SK-MEL-5 (cell line): ENCODE measurements around the gene FAF1. TPM values are rescaled to one million over a fixed set of nuclear protein-coding genes. Genes with fewer than 3 reads are reported as not detected.

Experiments used
- DNase-seq: peaks from one replicate; pipeline ENCODE4 v3.0.0-alpha.2; 2016; ENCODE audit warnings: low read depth, low spot score
- in situ Hi-C: cut with HindIII; loops from 2 replicates; pipeline ENCODE4 v1.10.0; 2016; ENCODE audit warnings: low sequenced_read_pairs, high pct_unique_total_duplicates, low pct_unique_long_range_greater_than_20kb
- total RNA-seq: library from RNA; depleted of rRNA; stranded (reverse); fragments of >200 nt; shearing (Covaris generic); gene quantifications from 2 replicates; pipeline ENCODE4 v1.2.3, GENCODE V29; 2014

FAF1 gene
- total RNA-seq, 1 experiment from 2014 or later = 73.3 TPM

GRCh38 chr1:50665413-50665812 lies 294.7 kb downstream of the FAF1 start:
- in situ Hi-C loops = no loop called here
- no peak for DNase-seq

- in situ Hi-C loops = no loop called here
- no peak for DNase-seq
Measured at GRCh38 chr1:50661626-50662025, 298.4 kb downstream of the FAF1 start.

GRCh38 chr1:50659107-50659662 lies 300.9 kb downstream of the FAF1 start:
- in situ Hi-C loops = no loop called here

GRCh38 chr1:50658459-50659076 lies 301.5 kb downstream of the FAF1 start:
- in situ Hi-C loops = no loop called here
- no peak for DNase-seq

More at GRCh38 chr1:50659107-50659662, 300.9 kb downstream of the FAF1 start:
- DNase-seq = no peak

- DNase-seq = no peak
- in situ Hi-C loops = no loop called here
Measured at GRCh38 chr1:50656931-50657330, 303.1 kb downstream of the FAF1 start.

- DNase-seq = no peak
- in situ Hi-C loops = no loop called here
Measured at GRCh38 chr1:50651476-50652263, 308.4 kb downstream of the FAF1 start.

- in situ Hi-C loops = no loop called here
- DNase-seq = no peak
Measured at GRCh38 chr1:50646526-50646925, 313.5 kb downstream of the FAF1 start.

GRCh38 chr1:50645139-50645538 lies 314.9 kb downstream of the FAF1 start:
- in situ Hi-C loops = no loop called here
- DNase-seq = no peak

- peak; percentile 44 for DNase-seq
- in situ Hi-C loops = no loop called here
Measured at GRCh38 chr1:50644447-50645105, 315.5 kb downstream of the FAF1 start.

GRCh38 chr1:50637460-50637859 lies 322.6 kb downstream of the FAF1 start:
- in situ Hi-C loops = no loop called here
- DNase-seq = no peak

- in situ Hi-C loops = no loop called here
- DNase-seq = no peak
Measured at GRCh38 chr1:50634251-50634650, 325.8 kb downstream of the FAF1 start.

GRCh38 chr1:50633465-50633864 lies 326.6 kb downstream of the FAF1 start:
- DNase-seq = peak; percentile 37
- in situ Hi-C loops = no loop called here

GRCh38 chr1:50631161-50631560 lies 328.9 kb downstream of the FAF1 start:
- in situ Hi-C loops = no loop called here
- DNase-seq = no peak

- in situ Hi-C loops = no loop called here
Measured at GRCh38 chr1:50622259-50622658, 337.8 kb downstream of the FAF1 start.

GRCh38 chr1:50620680-50621329 lies 339.3 kb downstream of the FAF1 start:
- DNase-seq = peak; percentile 15
- in situ Hi-C loops = no loop called here

More at GRCh38 chr1:50622259-50622658, 337.8 kb downstream of the FAF1 start:
- DNase-seq = no peak

GRCh38 chr1:50615036-50615750 lies 344.9 kb downstream of the FAF1 start:
- in situ Hi-C loops = no loop called here
- DNase-seq = no peak

- DNase-seq = no peak
- in situ Hi-C loops = no loop called here
Measured at GRCh38 chr1:50611675-50612074, 348.4 kb downstream of the FAF1 start.
